NCI-H1694 (cell line): ENCODE data around the gene TMEM125.

Experiments
- DNase-seq: peaks from one replicate; lab custom pipeline; 2025; lab: John Stamatoyannopoulos, UW

The TMEM125 gene

DNA sequence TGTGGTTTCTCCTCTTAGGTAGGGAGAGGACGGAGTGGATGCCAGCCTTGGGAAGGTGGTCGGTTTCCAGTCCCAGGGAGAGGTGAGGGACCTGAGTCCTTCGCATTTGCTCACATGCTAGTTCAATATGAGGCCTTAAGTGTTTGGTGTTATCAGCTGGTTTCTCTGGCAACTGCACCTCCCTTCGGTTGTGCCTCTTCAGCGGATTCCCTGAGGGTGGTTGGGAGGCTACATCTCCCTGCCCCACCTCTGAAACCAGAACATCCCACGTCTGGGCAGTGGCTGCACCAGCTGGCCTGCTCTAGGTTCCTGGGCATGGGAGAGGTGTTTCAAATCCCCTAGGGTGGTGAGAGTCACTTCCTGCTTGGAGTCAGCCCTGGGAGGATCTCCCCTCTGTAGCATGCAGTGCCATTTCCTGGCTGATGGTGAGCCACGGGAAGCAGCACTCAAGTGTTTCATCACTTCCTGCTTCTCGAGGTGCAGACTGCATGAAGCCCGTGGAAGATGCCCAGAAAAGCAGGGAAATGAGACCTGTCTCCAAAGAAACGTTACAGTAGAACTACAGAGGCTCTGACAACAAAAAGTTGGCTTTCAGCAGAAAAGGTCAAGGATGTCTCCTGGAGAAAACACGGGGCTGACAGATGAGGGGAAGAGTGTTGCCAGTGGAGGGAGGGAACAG is 4.5 kb downstream of the TMEM125 start:
- DNase-seq, result no peak

GRCh38 chr1:43274804-43275180 is 5.0 kb downstream of the TMEM125 start:
- no peak for DNase-seq

- no peak for DNase-seq
Observed at GRCh38 chr1:43275826-43276620, 6.2 kb downstream of the TMEM125 start.

DNA sequence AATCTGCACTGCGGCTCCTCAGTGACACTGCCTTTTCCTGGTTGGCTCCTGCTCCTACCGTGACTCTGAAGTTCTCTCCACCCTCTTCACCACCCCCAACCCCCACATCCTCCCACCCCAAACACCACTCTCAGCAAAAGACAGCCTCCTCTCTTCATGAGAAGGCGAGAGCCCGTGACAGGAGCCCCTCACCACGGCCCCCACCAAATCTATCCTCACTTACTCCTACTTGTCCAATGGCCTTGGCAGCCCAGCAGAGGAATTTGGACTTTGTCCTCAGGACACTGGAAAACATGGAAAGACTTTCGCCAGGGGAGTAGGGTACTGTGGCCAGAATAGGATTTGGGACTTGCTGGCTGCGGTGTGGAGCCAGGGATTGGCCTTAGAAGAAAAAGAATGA is 6.9 kb downstream of the TMEM125 start:
- no peak for DNase-seq

- no peak for DNase-seq
Observed at GRCh38 chr1:43277116-43277876, 7.5 kb downstream of the TMEM125 start.

DNA sequence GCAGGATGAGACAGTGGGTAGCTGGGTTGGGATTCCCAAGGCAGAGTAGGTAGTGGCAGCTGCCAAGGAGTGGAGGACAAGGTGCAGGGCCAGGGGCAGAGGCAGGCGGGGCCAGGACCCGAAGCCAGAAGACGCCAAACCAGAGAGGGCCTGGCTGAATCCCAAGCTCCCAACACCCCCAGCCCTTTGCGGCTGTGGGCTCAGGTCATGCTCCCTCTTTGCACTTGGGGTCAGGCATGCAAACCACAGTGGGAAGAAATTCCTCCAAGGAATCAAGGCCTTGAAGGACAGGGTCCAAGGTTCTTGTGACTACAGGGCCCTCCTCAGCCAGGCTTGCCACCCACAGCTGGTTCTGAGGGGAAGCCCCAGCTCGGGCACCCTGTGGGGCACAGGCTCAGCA is 9.4 kb downstream of the TMEM125 start:
- no peak for DNase-seq

- DNase-seq, result no peak
Observed at GRCh38 chr1:43279666-43280065, 9.9 kb downstream of the TMEM125 start.

- DNase-seq, result no peak
Observed at GRCh38 chr1:43280692-43281091, 10.9 kb downstream of the TMEM125 start.

DNA sequence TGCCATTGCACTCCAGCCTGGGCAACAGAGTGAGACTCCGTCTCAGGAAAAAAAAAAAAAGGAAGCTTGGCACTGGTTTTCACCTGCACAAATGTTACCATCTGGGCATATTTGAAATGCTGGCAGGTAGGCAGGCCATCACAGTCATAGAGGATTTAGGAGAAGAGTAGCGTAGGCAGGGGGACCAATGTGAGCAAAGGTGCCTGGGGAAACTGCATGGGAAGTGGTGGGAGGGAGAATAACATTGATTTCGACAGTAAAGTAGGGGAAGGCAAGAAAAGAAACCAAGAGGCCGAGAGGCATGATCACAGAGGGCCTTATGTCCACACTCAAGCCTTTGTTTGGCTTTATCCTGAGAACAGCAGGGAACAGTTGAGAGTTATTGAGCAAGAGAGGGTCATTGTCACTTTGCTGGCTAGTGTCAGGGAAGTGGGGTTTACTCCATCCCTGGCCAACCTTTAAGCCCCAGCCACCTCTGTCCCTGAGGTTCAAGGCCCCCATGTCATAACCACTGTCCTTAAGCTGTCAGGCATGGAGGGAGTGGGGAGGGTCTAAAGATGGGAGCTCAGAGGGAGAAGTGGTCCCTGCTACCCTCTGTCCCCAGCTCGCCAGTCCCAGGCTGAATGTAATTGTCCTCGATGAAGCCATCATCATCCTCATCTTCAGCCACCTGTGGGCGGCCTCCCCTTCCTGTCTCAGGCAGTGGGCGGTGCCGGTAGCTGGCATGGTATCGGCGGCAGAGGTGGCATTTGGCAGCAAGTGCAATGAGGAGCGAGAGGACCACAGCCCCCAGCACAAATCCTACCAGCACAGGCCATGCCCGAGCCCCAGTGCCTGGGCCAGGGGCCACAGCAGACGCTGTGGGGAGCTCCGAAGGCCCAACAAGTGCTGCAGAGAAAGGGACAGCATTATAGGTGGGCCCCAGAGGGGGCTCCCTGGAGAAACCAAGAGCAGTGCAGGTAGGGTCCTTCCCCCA is 12.7 kb downstream of the TMEM125 start:
- DNase-seq, result no peak

- no peak for DNase-seq
Observed at GRCh38 chr1:43284065-43284464, 14.3 kb downstream of the TMEM125 start.

DNA sequence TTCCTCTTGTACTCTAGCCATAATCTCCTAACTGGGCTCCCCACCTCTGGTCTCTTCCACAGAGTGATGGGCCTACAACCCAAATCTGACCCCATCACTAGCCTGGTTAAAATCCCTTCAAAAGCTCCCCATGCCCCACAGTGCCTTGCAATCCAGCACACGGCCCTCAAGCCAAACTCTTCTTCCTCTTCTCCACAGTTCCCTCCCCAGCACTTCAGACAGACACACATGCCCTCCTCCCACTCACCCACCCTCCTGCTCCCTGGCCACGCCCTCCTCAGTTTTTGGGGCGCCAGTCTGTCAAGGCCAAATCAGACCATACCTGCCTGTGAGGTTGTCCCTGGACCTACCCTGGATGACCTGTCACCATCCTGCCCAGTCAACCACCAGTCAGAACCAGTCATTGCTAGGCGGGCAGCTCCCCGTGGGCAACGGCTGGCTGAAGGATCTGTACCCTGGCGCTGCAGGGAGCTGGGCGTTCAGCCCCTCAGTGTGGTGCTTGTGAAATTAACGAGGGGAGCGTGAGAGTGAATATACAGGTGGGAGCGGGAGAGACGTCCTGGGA is 14.8 kb downstream of the TMEM125 start:
- no peak for DNase-seq

GRCh38 chr1:43285269-43285990 is 15.6 kb downstream of the TMEM125 start, which contains the start of gene C1orf210:
TSS of gene C1orf210 (minus strand) at chr1:43285581. CDS start at chr1:43283270, 2,311 bp downstream.
- no peak for DNase-seq

GRCh38 chr1:43286115-43286514 is 16.3 kb downstream of the TMEM125 start:
- DNase-seq, result no peak

- DNase-seq, result no peak
Observed at GRCh38 chr1:43286533-43286932, 16.8 kb downstream of the TMEM125 start.

GRCh38 chr1:43288058-43288784 is 18.4 kb downstream of the TMEM125 start:
- peak; percentile 15 for DNase-seq

- no peak for DNase-seq
Observed at GRCh38 chr1:43288785-43289706, 19.3 kb downstream of the TMEM125 start.

- no peak for DNase-seq
Observed at GRCh38 chr1:43292216-43292615, 22.4 kb downstream of the TMEM125 start.

GRCh38 chr1:43292679-43293078 is 22.9 kb downstream of the TMEM125 start:
- DNase-seq, result no peak

DNA sequence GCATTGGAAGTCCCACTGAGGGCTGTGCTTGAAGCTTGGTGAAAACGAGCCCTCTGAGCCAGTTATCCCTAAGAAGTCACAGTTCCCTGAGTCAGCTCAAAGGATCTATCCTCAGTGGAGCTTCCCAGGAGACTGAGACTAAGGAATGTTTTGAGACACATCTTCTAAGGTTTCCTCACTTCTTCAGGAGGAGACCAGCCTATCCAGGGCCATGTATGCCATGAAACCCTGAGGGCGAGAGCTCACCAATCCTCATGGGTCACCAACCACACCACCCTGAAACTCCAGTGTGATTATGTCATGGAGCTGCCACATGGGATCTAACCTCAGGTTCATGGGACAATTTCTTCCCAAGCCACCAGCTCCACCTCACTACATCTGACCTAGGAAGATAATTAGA is 23.4 kb downstream of the TMEM125 start:
- DNase-seq, result no peak
